Forelimb muscle (tissue), 1 donor: ENCODE measurements around the gene CYP4A22. TPM values are rescaled to one million over a fixed set of nuclear protein-coding genes. Genes with fewer than 3 reads are reported as not detected.
"Not testable (repeated sequence)": the region's sequence is repeated elsewhere in the genome, so short reads cannot be mapped to it uniquely, and the experiment has no call there.

ENCODE experiments used
- DNase-seq: peaks from one replicate; pipeline ENCODE4 v3.0.0-alpha.2; 2013; ENCODE audit warnings: low read depth
- polyA plus RNA-seq: library from polyadenylated mRNA; unstranded; fragments of 120-200 nt; gene quantifications from one replicate; pipeline ENCODE4 v1.2.1, GENCODE V29; 2013; ENCODE audit not compliant: insufficient read length

Gene CYP4A22, protein sequence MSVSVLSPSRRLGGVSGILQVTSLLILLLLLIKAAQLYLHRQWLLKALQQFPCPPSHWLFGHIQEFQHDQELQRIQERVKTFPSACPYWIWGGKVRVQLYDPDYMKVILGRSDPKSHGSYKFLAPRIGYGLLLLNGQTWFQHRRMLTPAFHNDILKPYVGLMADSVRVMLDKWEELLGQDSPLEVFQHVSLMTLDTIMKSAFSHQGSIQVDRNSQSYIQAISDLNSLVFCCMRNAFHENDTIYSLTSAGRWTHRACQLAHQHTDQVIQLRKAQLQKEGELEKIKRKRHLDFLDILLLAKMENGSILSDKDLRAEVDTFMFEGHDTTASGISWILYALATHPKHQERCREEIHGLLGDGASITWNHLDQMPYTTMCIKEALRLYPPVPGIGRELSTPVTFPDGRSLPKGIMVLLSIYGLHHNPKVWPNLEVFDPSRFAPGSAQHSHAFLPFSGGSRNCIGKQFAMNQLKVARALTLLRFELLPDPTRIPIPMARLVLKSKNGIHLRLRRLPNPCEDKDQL
- polyA plus RNA-seq: 0.09 TPM

DNA sequence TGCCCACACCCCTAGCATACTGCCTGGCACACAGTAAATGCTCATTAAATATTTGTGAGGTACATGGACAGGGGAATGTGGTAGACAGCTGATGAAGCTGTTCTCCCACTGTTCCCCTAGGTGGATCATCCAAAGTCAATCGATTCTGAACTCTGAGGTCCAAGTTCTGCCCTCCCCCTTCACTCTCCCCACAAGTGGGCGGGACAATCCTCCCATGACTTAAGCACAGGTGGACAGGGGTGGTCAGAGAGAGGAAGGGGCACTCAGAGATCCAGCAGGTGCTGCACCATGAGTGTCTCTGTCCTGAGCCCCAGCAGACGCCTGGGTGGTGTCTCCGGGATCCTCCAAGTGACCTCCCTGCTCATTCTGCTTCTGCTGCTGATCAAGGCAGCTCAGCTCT, at the start of gene CYP4A22:
CYP4A22 (plus strand) TSS at position 244 of the 400 bp plus-strand sequence; CDS start at position 289, 45 bp downstream.
- no peak for DNase-seq

DNA sequence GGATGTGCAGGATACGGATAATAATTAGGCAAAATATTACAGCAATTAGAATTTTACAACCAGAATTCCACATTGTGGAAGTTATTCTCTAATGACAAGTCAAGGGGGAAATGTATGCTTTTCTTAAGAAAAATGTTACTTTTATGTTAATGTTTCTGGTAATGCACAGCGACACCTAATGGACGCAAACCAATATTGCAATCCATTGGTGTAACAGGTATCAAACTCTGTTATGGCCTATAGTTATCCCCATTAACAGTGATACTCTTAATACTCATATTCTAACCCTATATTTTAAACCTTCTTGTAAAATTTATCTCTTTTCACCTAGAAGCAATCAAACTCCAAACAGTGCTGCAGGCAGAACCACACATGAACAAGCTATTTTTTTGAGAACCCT, 47.9 kb upstream of the CYP4A22 start:
- not testable (repeated sequence) for DNase-seq

DNA sequence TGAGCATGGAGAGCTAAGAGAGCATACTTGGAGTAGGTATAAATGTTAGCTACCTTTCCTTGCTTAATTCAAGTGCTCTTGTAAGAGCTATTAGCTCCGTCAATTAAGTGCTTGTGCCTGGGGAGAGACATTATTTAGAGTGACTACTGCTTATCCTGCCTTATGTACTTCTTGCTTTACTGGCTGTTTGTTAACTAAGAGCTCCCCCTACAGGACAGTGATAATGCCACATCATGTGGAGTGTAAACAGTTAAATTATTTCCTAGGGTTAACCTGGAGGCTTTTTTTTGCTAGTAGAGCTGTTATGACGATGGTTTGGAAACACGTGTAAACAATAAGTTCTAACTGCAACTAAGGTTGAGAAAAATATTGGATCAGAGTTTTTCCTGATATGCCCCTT, 45.8 kb upstream of the CYP4A22 start:
- DNase-seq: not testable (repeated sequence)

DNA sequence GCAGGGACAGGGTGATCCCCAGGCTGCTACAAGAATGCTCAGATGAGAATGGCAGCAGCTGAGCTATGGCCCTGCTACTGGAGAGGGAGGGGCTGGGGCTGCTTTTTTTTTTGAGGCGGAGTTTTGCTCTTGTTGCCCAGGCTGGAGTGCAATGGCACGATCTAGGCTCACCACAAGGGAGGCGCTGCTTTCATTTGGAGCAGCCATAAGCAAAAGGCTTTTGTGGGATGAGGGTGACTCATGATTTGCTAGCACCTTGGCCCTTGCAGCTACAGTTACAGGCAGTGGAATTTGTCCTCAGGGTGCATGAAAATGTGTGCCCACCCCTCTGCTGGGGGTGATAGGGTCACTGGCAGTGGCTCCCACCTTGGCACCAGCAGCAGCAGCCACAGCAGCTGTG, 32.4 kb upstream of the CYP4A22 start:
- no peak for DNase-seq

DNA sequence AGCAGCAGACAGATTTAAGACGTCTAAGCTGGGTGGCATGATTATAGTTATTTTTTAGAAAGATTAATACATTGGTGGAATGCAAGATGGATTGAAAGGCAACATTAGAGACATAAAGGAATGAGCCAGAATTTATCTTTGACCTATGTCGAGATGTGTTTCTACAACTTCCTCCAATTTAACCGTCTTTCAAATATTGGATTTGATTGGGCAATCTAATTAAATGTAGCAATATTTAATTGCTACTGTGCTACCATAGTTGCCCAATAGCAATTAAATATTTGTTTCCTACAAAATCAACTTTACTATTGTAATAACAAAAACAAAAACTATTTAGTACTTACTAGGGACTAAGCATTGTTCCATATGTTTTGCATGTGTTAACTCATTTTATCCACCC, 30.4 kb upstream of the CYP4A22 start:
- no peak for DNase-seq

DNA sequence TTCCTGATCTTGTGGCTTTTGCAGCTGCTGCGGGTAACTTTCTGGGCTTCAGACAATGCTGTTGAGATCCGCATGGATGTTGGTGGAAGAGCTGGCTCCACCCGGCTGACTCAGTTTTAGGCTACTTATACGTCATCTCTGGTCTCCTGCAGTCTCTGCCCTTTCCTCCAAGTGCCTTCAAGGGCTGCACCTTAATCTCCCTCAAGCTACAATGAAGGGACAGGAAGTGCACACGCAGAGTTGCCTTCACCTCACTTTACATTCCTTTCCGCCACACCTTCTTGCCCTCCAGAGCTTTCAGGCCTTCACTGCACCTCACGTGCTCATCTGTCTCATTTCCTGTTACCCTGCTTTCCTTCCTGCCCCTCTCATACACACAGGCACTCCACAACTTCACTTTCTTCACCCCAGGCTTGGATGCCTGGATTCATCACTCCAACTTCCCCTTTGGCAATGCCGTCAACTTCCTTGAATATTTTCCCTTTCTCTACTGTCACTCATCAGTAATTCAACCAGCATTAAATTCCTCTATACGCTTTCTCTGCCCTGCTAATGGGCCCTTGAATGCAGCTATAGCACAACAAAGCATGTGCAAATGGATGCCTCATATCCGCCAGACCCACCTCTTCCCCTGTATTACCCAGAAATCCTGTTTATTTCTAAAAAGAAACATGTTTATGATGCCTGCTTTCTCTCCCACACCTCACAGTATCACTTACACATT, 29.2 kb upstream of the CYP4A22 start:
- not testable (repeated sequence) for DNase-seq

DNA sequence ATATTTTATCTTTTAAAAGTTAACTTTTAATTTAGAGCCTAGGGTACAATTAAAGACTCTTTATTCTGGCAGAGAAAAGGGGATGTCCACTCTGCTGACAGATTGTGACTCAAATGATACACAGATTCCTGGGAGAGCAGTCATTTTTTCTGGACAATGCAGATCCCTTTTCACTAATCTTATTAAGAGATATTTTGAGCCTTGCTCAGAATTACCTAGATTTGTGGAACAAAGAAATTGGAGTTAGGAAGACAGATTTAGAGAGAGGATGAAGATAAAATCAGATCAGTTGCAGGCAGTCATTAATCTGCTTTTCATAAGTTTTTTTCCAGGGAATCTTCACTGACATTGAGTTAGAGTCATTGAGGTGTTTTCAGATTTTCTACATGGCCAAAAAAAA, 27.8 kb upstream of the CYP4A22 start:
- DNase-seq: not testable (repeated sequence)

DNA sequence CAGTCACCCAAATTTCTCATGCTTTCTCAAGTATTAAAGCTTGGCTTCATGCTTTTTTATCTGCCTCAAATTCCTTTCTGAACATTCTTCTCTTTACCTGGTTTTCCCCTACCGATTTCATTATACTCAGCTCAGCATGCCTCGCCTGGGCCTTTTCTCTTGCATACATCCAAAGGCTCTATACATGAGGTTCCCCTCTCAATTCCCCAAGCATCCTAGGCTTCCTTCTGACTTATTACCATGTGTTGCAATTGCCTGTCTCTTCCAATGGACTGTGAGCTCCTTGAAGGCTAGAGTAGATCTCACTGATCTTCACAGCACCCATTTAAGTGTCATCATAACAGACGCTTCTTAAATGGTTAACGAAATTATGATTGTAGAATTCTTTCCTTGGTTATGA, 24.1 kb upstream of the CYP4A22 start:
- no peak for DNase-seq

DNA sequence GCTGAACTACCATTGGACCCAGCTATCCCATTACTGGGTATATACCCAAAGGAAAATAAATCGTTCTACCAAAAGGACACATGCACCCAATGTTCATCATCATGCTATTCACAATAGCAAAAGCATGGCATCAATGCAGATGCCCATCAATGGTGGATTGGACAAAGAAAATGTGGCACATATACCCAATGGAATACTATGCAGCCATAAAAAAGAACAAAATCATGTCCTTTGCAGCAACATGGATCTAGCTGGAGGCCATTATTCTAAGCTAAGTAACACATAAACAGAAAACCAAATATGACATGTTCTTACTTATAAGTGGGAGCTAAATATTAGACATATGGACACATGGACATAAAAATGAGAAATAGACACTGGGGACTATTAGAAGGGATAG, 16.2 kb upstream of the CYP4A22 start:
- not testable (repeated sequence) for DNase-seq

DNA sequence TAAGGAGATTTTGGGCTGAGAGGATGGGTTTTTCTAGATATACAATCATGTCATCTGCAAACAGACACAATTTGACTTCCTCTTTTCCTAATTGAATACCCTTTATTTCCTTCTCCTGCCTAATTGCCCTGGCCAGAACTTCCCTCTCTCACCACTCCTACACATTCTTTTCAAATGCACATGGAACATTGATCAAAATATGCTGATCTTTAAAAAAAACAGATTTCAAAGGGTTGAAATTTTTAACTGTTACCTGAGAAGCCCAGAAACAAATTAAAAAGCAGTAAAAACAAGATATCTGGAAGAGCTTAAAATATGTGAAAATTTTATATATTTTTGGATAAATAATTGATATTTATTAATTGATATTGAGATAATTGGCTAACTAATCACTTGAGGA, 12.4 kb upstream of the CYP4A22 start:
- DNase-seq: not testable (repeated sequence)

DNA sequence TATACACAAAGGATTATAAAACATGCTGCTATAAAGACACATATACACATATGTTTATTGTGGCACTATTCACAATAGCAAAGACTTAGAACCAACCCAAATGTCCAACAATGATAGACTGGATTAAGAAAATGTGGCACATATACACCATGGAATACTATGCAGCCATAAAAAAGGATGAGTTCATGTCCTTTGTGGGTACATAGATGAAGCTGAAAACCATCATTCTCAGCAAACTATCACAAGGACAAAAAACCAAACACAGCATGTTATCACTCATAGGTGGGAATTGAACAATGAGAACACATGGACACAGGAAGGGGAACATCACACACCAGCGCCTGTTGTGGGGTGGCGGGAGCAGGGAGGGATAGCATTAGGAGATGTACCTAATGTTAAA, 10.2 kb upstream of the CYP4A22 start:
- DNase-seq: not testable (repeated sequence)

DNA sequence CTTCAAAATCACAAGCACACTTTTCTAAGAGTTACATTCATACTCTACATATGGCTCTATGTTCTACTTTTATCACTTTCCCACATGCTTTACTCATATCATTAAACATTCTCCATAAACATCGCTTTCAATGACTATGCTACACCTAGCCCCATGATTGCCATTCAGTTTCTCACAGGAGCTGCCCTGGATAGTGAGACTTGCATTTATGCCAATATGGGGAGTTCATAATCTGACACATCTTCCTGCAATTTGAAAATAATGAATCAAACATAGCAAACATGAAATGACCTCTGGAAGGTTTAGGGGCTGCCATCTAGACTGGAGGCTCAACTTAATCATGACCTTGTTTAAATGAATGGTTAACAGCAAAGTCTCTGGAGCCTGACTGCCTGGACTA, 9.0 kb upstream of the CYP4A22 start:
- no peak for DNase-seq

DNA sequence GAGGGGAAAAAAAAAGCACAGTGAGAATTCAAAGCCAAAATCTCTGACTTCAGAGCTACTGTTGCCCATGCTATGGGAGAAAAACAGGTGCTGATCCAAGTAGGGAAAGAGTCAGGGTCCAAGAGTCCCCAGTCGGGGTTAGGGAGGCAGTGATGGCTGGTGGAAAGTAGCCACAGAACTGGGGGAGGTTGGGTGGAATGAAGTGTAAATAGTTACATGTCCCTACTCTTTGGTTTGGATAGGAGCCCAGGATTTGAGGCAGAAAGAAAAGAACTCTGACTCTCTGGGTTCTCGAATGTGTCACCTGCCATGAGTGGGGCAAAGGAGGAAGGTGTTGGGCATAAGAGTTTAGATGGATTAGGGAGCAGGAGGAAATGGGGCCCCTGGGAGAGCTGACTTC, 8.4 kb upstream of the CYP4A22 start:
- DNase-seq: not testable (repeated sequence)

DNA sequence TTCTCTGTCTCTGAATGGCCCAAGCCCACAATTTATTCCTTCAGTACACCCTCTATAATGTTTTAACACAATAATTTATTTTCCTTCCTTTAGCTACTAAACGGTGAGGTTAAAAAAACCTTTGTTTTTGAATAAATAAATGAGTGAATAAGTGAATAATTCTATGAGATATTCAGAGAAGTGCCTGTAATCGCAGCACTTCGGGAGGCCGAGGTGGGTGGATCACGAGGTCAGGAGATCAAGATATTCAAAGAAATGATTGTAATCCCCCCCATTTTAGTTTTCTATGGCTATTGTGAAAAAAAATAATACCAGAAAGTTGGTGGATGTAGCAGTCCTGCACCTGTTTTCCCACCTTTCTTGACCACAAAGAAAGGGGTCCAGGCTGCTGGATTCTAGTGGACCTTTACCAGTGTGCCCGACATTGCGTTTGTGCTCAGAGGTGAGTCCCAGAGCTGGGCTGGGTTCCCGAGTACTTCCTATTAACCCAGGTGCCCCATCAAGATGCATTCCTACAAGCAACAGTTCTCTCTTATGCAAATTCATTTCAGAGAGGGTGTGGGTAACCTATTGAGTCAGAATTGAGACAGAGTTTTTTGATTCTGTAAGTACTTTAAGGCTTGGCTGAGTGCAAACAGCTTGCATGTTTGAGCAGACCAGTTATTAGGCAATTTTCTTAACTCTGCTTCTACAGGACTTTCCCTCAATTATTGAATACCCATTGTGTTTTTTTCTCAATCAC, 7.6 kb upstream of the CYP4A22 start:
- DNase-seq: not testable (repeated sequence)

DNA sequence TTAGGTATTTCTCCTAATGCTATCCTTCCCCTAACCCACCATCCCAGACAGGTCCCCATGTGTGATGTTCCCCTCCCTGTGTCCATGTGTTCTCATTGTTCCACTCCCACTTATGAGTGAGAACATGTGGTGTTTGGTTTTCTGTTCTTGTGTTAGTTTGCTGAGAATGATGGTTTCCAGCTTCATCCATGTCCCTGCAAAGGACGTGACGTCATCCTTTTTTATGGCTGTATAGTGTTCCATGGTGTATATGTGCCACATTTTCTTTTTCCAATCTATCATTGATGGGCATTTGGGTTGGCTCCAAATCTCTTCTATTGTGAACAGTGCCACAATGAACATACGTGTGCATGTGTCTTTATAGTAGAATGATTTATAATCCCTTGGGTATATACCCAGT, 4.6 kb upstream of the CYP4A22 start:
- DNase-seq: not testable (repeated sequence)

DNA sequence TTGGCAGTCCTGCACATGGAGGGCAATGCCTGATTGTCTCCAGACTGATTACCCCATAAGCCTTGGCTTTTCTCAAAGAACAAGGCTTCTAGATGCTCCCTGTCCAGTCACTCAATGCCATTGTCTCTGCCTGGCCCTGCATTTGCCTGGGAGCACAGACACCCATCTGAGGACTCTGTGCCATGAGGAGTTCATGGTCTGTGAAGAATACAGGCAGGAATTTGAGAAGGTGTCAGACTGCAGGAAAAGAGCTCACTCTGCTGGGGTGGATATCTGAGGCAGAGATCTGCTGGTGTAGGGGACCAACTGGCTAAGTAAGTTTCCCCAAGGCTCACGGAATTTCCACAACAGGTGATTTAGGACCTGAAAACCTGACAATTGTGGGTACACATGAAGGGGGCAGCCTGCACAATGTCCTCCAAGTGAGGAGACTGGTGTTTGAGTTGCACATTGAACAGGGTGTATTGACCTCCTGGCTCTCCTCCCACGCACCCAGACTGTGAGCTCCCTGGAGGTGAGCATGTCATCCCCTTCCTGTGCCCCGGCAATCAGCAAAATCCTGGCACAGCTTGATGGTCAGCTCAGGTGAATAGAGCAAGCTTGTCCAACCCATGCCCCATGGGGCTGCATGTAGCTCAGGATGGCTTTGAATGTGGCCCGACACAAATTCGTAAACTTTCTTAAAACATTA, 829 bp downstream of the CYP4A22 start:
- DNase-seq: no peak

DNA sequence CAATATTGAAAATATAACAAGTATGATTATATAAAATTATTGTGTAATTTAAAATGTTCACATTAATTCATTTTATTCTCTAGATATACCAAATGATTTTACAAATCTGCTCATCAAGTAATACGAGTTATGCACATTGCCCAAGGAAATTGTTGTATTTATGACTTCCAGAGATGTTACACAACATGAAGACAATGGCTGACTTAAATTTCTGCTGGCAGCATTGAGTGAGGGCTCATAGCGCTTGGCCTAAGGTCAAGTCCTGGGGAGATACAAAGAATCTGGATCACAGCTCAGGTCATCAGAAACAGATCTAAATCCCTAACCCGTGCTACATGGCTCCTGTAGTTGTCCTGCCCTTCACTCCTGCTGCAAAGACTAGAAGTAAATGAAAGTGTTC, 3.1 kb downstream of the CYP4A22 start:
- DNase-seq: not testable (repeated sequence)

DNA sequence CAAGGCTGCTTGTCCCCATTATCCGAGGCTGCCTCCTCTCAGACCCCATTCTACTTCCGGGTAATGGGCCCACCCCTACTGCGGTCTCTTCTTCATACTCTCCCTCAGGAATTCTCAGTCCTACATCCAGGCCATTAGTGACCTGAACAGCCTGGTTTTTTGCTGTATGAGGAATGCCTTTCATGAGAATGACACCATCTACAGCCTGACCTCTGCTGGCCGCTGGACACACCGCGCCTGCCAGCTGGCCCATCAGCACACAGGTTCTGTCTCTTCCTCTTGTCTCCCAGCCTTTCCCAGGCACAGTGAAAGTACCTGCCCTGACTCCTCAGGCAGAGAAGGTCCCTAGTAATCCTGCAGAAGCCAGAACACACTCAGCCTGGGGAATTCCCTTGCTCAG, 6.4 kb downstream of the CYP4A22 start:
- not testable (repeated sequence) for DNase-seq

DNA sequence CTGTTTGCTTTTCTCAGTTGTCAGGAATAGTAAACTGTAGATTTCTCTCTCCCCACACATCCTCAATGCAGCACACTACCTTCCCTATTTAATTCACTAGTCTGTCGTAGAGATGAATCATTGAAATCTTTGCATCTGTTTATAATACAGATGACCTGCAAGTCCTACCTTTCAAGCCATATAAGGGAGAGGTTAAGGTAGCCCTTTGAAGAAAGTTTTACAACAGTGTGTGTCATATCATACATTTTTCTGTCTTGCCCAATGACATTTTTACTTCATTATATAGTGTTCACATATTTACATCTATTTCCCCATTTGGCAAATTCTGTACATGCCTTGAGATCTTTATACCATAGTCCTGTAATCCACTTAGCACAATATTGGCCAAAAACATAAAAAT, 9.3 kb downstream of the CYP4A22 start:
- DNase-seq: not testable (repeated sequence)

DNA sequence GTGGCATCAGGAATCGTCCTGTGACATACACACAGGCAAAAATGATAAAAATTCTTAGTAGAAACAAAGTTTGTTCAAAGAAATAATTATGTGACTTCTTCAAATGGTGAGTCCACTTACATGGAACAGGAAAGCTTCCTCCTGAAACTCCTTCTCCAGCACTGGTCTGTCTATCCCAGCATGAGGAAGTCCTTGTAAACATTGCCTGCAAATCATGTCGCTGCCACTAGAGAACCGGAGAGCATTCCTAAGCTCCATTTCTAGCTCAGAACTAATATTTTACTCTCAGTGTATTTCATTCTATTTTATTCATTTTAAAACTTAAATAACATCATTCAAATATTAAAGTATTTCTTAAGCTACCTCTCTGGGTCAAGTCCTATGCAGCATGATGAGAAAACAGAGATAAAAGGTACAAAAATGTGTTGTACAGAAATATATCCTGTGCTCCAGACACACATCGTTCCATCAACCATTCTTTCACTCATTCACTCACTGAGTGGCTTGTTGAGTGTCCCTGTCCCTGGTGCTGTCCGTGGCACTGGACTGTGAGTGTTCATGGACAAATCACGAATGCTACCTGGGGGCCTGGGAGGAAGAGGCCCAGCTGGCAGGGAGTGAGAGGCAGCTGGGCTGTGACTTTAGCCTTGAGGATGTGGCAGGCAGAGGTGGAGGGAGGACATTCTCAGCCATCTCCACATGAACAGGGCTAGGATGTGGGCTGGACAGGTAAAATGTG, 10.0 kb downstream of the CYP4A22 start:
- DNase-seq: no peak

DNA sequence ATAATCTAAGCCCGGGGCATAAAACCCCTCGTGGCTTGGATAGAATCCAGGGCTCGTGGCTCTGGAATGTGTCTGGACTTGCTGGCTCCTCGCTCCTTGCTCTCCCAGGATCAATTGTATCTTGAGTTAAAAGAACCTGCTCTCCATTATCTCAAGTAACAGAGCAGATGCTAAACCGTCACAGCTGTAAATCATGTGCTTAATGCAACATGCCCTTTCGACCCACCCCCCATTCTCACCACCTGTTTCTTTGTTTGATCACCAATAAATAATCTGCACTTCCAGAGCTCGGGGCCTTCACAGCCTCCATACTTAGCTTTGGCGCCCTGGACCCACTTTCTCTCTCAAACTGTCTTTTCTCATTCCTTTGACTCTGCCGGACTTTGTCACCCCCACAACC, 11.9 kb downstream of the CYP4A22 start:
- DNase-seq: not testable (repeated sequence)
